GM21515 (cell line): ENCODE measurements around the gene CDH23.

Source experiments
- ATAC-seq: cut with Tn5 transposase; IDR thresholded peaks from one replicate; pipeline ENCODE4 v1.9.1; 2021; ENCODE audit not compliant: unreplicated experiment

The CDH23 gene

DNA sequence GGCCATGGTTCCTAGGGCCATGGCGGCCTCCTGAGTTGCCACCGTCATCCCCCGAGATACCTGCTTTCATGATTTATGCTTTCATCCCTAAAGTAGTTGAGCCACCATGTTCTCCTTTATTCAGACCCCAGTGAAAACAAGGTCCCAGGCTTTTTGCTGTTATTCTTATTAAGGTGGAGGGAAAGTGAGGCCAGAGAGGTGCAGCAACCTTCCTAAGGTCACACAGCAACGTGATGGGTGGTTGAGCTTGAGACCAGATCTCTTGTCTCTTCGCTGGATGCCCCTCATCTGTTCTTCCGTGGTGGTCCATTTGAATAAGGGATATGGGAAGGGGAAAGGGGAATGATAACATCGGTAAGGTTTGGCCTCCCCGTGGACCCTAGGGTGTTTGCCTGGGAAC is 180.6 kb downstream of the CDH23 start:
- ATAC-seq: no peak

DNA sequence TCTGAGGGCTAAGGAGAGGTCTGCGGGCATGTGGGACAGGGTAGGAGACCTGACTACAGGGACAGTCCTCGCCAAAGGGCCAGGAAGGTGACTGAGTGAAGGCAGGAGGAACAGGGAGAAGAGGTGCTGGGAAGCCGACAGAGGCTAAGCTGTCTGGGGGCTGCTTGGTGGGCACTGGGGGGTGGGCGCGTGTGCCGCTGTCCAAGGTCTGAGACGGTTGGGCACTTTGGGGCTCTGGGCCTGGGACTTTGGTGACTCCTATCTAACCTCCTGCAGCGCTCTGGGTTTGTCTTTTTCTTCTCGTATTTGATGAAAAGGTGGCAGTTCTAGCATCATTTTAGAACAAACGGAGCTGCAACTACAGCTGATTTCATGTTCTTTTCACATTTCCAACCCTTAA is 181.3 kb downstream of the CDH23 start:
- ATAC-seq: no peak

DNA sequence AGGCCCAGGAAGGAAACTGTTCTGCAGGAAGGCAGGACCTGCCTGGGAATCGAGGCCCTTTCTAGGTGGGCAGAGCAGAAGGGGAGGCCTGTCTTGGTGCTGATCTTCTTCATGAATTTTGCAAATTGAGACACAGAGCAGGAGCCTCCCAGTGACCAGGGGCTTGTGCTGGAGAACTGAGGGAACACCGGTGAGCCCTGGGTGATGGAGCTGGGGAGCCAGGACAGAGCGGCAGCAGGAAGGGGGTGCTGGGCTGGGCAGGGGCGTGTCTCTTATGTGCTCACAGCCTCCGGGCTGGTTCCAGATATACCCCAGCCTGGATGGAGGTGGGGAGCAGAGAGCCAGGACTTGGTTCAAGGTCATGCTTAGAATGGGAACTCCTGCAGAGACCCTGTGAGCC is 182.9 kb downstream of the CDH23 start:
- no peak for ATAC-seq

DNA sequence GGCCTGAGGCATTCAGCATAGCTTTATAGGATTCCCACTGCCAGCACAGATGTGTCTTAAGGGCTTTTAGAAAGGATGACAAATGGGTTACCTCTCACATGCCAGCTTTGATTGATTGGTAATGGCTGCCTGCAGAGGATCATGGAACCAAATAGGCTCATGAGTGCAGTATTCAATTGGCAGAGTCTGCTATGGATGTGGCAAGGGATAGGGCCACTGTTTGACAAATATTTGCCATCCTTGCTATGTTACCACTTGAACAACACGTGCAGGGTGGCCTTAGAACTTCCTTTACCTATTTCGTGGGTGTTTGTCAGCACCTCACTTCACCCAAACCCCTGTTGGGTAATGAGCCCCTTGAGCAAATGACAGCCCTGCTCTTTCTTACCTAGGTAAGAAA is 183.7 kb downstream of the CDH23 start:
- ATAC-seq: no peak

DNA sequence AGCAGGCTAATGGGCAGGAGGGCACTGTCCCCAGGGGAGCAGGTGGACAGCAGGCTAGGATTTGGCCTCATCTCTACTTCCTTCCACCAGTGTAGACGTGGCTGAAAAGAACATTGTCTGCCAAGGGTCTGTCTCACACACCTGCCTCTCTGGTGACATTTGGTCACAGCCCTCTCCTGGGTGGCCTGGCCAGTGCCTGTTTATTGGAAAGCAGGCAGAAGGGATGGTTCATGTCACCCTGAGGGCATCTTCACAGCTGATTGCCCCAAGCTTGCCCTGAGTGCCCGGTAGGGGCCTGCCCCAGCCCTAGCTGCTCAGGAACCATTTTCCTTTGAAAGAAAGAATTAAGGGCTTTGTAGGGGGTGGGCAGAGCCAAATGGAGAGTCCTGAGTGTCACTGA is 184.2 kb downstream of the CDH23 start:
- no peak for ATAC-seq

DNA sequence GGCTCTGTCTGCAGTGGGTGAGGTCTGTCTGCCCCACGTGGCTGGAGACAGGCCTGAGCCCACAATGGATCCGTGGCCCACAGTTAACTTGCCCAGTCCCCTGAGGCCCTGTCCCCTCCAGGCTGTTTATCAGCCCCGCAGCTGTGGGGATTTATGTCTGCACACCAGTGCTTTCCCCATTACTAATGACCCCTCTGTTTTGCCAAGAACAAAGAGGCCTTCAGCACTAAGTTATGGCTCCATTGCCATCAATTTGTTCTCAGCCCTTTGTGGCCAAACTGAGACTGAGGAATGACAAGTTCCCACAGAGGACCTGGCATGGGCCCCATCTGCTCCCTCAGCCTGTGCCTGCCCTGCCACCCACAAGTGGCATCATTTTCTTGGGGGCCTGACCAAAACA is 184.7 kb downstream of the CDH23 start:
- ATAC-seq: no peak

DNA sequence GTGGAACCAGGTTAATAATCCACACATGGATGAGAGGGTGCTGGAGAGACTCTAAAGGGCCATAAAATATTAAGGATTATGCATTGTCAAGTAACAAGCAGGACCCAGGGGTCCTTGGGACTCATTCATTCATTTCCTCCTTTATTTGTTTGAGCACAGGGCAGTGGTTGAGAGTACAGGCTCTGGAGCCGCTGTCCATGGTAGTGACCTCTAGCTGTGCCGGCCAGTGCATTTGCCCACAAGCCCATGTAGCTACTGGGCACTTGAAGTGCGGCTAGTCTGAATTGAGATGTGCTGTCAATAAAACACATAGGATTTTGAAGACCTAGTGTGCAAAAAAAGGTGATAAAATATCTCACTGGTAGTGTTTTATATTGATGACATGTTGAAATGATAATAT is 185.3 kb downstream of the CDH23 start:
- no peak for ATAC-seq

DNA sequence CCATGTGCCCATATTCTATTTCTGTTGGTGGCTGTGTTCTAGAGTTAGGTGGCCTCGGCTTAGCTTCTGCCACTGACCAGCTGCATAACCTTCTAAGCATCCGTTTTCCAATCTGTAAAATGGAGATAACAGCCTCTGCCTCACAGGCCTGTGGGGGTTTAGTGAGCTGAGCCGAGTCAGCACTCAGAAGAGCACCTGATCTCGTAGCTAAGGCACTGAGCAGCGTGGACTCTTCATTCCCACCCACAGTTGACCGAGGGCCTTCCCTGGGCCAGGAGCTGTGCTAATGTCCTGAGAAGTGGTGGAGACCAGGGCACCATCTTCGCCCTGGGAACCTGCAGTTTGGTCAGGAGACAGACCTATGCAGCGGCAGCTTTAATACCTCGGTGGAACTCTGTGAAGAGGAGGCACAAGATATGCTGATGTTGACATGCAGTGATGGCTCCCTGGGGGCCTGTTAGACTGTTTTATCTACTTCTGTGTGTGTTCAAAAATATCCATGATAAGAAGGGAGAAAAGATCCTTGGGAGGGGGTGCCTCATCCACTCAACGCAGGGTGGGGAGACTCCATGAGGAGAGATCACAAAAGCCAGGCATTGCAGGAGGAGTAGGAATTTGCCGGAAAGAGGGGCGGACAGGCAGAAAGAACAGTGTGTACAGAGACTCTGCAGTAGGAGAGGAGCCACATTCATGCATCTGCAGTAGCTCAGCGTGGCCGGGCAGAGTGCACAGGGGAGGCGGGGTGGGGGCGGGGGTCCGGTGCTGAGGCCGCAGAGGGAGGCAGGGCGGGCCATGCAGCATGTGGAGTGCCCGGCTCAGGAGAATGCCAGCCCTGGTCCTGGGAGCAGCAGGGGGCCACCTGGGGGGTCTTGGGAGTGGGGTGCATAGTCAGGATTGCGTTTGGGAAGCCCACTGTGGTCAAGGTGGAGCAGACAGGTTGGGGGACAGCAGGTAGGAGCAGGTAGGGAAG is 186.1 kb downstream of the CDH23 start:
- no peak for ATAC-seq

DNA sequence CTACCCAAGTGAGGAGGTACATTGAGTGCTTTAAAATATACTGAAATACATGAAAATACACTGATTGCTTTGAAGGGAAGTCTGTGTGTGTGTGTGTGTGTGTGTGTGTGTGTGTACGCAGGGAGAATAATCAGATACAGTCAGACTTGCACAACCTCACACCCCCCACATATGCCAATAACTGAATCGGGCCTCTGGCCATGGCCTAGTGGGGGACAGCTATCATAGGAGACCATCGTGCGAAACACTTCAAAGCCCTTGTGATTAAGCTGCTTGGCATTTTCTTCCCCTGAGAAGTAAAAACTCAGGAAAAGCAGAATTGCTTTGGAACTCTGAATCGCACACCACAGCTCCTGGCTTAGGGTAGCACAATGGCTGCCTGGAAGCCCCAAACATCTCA is 187.7 kb downstream of the CDH23 start:
- no peak for ATAC-seq

DNA sequence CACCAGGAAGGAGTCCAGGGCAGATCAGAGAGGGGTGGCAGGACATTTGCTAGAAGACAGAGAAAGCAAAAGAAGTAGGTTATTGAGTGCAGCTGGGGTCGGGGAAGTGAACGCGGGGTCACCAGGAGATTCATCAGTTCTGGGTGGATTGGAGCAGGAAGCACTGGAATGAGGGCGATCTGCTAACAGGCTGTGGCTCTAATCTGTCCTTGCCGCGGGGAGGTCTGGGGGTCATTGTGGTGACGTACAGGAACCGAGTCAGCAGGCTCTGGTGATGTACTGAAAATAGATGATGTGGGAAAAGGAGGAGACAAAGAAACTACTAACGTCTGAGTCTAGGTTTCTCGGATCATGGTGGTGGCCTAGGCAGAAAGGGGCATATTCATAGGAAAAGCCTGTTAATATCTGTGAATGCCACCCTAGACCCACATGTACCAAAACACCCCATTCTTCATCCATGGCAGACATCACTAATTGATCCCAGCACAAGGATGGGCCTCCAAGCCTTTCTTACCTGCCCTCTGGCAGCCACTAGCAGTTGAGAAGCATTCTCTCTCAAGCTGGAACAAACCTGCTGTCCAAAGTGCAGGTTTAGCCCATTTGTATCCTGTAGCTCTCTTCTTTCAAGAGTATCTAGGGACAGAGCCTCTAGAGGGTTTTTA is 188.3 kb downstream of the CDH23 start:
- no peak for ATAC-seq

DNA sequence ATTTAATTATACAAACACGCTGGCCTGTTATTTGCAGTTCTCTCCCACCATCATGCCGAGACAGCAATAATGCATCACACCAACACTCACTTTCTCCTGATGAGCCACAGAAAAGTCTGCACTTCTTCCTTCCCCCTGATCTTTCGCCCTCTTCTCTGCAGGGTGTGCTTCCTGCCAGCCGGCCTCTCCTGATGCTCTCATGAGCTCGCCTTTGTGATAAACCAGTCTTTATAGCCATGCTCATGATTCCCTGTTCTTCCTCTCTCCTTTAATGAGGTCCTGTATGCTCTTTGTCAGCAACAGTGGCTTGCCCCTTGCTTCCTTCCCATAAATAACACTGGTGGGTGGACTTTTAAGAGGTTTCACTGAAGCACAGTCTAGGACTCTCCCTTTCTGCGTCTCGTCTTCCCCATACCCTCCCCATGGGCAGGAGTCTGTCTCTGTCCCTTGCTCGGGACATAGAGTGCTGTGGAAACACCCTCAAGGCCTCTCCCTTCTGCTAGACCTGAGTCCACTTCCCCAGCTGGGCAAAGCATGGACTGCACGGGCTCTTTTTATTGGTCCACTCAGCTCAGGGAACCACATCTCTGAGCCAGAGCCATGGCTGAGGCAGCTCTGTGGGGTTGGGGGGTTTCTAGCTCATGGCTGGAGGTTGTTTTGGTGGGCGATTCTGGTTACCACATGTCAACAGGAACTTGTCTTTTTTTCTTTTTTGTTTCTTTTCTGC is 189.0 kb downstream of the CDH23 start:
- ATAC-seq: no peak

DNA sequence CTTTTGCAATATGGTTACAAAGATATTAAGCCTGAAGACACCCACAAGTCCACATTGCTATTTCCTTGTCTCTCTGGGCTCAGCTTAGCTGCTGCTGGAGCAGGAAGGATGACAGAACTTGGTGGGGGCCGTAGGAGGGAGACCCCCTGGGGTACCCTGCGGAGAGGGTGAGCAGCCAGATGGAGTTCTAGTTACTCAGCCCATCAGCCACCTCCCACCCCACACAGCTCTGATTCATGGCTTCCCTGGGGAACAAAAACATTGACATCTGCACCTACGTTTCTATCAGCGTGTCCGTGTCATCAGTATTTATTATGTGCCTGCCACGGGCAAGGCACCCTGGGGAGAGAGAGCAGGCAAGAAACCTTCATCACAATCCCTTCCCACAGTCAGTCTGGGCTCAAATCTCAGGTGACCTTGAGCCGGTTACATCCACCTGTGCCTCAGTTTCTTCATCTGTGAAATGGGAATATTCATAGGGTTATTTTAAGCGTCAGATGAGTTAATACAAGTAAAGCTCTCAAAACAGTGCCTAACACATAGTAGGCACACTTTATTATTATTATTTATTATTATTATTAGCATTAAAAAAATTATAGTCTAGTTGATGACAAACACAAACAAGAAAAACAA is 191.3 kb downstream of the CDH23 start:
- ATAC-seq: no peak

DNA sequence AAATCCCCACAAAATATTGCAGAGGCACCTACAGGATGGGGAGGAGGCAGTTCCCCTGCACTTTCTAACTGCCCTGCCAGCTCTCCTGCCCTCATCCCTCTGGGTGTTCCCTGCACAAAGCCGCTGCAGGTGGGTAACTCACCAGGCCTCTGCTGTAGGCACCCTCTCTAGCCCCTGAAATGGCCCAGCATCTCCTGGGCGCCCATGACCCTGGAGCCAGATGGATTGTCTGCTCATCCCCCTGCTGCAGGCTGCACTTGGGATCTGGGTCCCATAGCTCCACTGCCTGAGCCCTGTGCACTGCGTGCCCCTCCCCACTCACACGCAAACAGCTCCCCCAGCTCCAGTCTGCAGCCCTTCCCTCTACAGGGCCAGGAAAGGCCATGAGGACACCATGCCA is 192.0 kb downstream of the CDH23 start:
- ATAC-seq: no peak

DNA sequence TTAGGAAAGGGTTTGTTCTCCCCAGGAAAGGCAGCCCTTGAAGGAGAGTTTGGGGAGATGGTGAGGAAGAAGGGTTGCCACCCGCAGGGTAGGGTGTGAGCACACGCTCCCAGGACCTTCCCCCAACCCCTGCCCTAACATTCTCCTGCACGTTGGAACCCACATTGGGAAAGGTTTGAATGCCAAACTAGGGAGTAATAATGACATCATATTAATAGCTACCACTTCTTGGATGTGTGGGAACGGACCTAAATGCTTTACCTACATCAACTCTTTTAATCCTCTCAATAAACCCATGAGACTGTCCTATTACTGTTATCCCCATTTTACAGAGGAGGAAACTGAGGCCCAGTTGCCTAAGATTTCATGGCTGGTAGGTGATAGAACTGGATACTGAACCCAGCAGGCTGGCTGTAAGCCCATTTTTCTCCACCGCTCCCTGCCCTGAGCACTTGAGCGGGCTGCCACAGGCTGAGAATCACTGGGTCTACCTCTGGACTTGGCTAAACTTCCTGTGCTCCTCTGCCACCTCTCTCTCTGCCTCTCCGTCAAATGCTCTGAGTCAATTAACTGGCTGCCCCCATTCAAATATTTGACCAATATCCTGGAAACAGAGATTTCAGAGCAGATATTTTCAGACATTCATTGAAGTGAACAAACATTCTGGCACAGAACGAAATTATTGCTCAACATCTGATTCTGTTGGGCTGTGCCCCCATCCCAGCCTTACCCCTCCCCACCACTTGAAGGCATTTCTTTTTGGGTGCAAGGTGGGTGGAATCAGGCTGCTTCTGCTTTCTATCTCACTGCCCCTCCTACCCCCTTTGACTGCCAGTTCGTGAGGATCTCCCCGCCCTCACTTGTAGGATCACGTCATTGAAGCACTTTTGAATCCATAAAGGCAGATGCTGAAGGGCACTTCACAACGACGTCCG is 193.2 kb downstream of the CDH23 start:
- ATAC-seq: no peak

DNA sequence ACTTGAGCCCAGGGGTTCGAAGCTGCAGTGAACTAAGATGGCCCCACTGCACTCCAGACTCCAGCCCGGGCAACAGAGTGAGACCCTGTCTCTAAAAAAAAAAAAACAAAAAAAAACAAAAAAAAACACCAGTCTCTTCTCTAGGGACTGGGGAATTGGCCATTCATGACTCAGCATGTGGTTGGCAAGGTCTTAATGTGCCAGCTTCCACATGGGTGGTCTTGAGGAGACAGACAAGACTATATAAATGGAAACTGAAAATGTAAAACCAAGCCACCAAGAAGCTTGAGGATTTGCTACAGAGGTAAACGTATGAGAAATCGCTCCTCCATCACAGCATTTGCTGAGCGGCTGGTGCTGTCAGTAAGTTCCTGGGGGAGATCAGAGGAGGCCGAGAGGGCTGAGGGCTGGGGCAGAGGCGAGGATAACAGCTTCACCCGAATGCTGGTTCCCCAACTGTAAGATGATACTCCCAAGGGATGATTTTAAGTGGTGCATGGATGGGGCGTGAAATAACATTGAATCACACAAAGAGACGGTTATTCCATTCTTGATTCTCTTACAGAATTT is 194.1 kb downstream of the CDH23 start:
- no peak for ATAC-seq

DNA sequence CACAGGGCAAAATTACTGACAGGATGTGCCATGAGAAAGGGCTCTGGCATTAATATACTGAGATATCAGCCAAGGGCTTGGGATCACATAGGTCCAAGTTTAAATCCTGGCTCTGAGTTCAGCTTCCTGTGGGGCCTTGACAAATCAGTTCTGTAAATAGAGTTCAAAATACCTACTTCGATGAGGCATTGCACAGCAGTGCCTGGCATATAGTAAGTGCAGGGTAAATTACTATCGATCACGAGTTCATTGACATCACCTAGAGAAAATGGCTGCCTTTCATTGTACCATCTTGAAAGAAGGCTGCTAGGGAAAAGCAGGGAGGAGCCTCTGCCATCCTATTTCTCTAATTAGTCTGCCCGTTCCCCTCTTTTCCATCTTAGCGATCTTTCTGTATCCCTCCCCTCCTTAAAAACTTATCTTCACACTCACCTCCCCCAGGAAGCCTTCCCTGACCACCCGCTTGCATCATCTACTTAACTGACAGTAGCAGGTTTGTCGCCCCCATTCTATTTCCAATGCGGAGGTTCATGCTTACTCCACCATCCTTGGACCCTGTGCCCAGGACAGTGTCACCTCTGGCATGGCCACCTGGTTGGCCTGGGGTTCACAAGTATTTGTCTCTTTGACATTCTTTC is 198.3 kb downstream of the CDH23 start:
- no peak for ATAC-seq

DNA sequence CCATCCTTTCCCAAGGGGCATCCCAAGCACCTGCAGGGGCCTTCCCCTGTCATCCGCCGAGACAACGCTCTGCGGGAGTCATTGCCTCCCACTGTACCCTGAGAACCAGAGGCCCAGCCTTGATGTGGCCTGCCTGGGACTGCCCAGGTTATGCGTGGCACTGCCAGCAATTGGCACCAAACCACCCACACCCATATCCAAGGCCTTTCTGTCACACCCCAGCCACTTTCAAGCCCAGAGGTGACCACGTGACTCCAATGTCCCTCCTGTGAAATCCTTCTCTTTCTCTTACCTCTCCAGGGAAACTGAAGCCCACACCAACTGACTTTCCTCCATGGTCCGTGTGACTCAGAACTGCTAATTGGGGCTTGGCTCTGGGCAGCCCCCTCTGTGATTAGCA is 198.9 kb downstream of the CDH23 start:
- no peak for ATAC-seq

DNA sequence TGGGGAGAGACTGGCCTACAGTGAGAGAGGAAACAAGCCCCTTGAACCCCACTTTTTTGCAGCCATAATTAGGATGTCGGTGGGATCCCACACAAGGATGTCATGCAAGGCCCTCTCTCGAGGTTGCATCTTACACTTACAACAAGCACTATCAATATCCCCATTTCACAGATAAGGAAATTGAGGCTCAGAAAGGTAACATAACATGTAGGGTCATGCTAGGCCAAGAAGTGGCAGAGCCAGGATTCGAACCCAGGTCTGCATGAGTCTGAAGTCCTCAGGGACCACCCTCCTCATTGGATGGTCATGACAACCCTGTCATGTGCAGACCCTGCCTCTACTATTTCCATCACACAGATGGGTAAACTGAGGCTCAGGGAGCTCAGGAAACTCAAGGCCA is 199.4 kb downstream of the CDH23 start:
- ATAC-seq: no peak

DNA sequence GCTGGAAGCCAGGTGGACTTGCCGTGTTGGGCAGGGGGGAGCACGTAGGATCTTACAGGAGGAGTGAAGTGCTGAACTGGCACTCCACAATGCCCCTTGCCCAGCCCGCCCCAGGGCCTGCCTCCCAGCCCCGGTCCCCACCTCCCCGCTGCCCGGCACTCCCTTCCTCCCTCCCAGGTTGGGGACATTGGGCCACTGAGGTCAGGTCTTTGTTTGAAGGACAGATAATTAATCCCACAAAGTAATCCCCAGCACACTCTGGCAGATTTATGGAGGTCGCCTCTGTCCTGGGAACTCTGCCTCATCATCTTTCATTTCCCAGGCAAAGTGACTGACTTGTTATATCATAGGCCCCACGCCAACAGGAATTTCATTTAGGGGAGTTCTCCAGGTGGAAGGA is 200.0 kb downstream of the CDH23 start:
- ATAC-seq: no peak
